ENCODE results near the gene CATSPERB.
"Not testable (repeated sequence)": the region's sequence is repeated elsewhere in the genome, so short reads cannot be mapped to it uniquely, and the experiment has no call there.

Gene CATSPERB

GRCh38 chr14:91706996-91707395, 24.9 kb downstream of the CATSPERB start:
- CTCF ChIA-PET, result interaction anchor here (1.5 kb wide), 1 partner anchor 57 kb away, joined by 4 read pairs; no protein-coding TSS in a partner anchor
- POLR2A ChIA-PET, result no interaction called here
- DNase-seq (ENCODE audit: extremely low spot score), result no peak
- no peak for TF ChIP-seq CTCF (IDR thresholded peaks at IDR 0.05; ENCODE audit: control extremely low read depth, extremely low read depth, low read depth, missing control alignments)

- POLR2A ChIA-PET, result interaction anchor here (0.7 kb wide), 1 partner anchor 43 kb away, joined by 5 read pairs; no protein-coding TSS in a partner anchor
- CTCF ChIA-PET, result no interaction called here
- no peak for TF ChIP-seq CTCF (IDR thresholded peaks at IDR 0.05; ENCODE audit: control extremely low read depth, extremely low read depth, low read depth, missing control alignments)
- DNase-seq (ENCODE audit: extremely low spot score), result no peak
These were observed 37.2 kb downstream of the CATSPERB start for GRCh38 chr14:91694643-91695042.

GRCh38 chr14:91693346-91693745, 38.5 kb downstream of the CATSPERB start:
- CTCF ChIA-PET, result interaction anchor here (1.0 to 1.3 kb wide), 2 partner anchors 9 to 12 kb away, joined by 3 read pairs; no protein-coding TSS in a partner anchor
- no peak for TF ChIP-seq CTCF (IDR thresholded peaks at IDR 0.05; ENCODE audit: control extremely low read depth, extremely low read depth, low read depth, missing control alignments)
- POLR2A ChIA-PET, result no interaction called here
- no peak for DNase-seq (ENCODE audit: extremely low spot score)

GRCh38 chr14:91692075-91692474, 39.8 kb downstream of the CATSPERB start:
- TF ChIP-seq CTCF (IDR thresholded peaks at IDR 0.05; ENCODE audit: control extremely low read depth, extremely low read depth, low read depth, missing control alignments), result no peak
- POLR2A ChIA-PET, result no interaction called here
- CTCF ChIA-PET, result interaction anchor here (1.3 kb wide), 1 partner anchor 8 kb away, joined by 3 read pairs; no protein-coding TSS in a partner anchor
- DNase-seq (ENCODE audit: extremely low spot score), result no peak

GRCh38 chr14:91689608-91690007, 42.3 kb downstream of the CATSPERB start:
- no peak for DNase-seq (ENCODE audit: extremely low spot score)
- TF ChIP-seq CTCF (IDR thresholded peaks at IDR 0.05; ENCODE audit: control extremely low read depth, extremely low read depth, low read depth, missing control alignments), result no peak
- ChIA-PET CTCF (no interaction called here), POLR2A (no interaction called here)

- CTCF ChIA-PET; POLR2A ChIA-PET; DNase-seq (ENCODE audit: extremely low spot score): not testable (repeated sequence)
These were observed 44.5 kb downstream of the CATSPERB start for GRCh38 chr14:91687436-91687835.

DNA sequence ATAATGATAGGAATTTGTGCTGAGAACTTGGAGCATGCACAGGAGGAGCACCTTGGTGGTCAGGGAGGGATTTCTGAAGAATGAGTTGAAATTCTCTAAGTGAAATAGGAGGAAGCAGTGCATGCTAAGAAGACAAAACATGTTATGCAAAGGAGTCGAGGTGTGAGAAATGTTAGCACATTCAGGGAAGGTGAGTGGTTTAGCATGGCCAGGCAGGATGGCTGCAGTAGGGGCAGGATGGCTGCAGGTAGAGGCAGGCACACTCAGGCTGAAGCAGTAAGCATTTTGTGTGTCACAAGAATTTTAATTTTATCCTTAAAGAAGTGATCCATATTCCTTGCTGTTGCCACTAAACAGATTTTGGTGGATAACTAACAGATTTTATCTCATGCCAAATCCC, 46.3 kb downstream of the CATSPERB start:
- ChIA-PET CTCF (no interaction called here), POLR2A (no interaction called here)
- no peak for DNase-seq (ENCODE audit: extremely low spot score)
- no peak for TF ChIP-seq CTCF (IDR thresholded peaks at IDR 0.05; ENCODE audit: control extremely low read depth, extremely low read depth, low read depth, missing control alignments)

Data from GM10248 (cell line).